ENCODE data around the gene BNC1.
"Not testable (repeated sequence)": the region's sequence is repeated elsewhere in the genome, so short reads cannot be mapped to it uniquely, and the experiment has no call there.

BNC1 gene

DNA sequence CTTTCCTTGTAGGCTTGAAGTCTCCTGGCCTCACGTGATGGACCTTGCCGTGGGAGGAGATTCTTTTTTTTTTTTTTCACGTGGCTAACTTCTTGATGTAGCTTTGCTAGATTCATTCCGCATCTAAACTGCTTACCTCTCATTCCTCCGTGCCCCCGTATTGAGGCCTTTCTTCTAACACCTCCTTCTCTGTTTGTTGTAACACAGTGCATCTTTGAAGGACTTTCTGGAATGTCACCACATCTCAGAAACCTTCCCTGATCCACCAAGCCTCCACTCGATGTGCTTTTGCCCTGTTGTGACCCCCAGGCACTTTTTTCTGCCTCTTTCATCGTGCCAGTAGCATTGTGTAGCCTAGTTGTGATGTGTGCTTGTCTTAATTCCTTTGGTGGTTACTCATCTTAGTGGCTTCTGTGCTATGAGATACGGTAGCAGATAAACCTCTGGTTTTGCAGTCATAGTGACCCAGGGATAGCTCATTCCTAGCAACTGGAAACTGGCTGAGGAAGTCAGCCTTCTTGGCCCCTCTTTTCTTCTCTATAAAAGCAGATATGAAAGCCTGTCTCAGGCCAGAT lies 1.6 kb upstream of the BNC1 start:
- Mint-ChIP-seq H3K36me3 (ENCODE audit: low read depth) (no peaks in the 10 kb centered on the region), H3K4me3 (no peak overlapping the region), H3K27me3 (ENCODE audit: low read depth) (peaks cover 62% of the 10 kb centered on the region), H3K27ac (no peak overlapping the region), H3K9me3 (no peaks in the 10 kb centered on the region), H3K4me1 (ENCODE audit: low read depth) (peaks cover 2% of the 10 kb centered on the region)
- no peak for DNase-seq (ENCODE audit: low spot score)

- H3K4me3 Mint-ChIP-seq, result no peak overlapping the region
- H3K27me3 Mint-ChIP-seq (ENCODE audit: low read depth), result peaks cover 67% of the 10 kb centered on the region
These were observed 967 bp upstream of the BNC1 start for GRCh38 chr15:83285284-83285978.

DNA sequence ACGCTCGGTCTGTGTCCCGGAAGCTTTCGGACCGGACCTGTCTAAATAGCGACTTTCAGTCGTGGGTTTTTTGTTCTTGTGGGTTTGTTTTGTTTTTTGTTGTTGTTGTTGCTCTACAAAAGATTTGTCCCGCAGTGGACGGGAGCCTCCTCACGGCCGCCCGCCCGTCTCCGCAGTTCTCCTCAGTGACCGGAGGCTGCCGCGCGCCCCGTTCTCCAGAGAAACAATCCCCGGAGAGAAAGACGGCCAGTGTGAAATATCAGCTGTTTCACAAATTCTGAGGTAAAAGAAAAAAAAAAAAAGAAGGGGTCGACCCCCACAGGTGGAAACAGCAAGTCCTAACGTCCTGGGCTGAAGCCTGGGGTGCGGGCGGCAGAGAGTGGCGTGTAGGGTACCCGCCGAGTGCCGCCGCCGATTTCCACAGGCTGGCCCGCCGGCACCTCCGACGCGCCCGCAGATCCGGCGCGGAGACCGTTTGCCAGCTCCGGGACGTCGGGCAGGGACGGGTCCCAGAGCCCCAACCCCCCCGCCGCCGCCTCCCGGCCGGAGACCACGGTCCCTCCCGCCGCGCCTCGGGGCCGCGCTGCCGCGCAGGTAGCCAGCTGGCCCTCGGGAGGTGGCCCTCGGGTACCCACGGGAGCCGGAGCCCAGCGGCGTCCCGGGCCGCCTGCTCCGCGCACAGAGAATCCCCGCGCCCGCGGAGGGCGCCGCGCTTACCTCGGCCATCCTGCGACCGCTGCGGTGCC lies 478 bp downstream of the BNC1 start:
- H3K4me1 Mint-ChIP-seq (ENCODE audit: low read depth), result peaks cover 2% of the 10 kb centered on the region
- no peak overlapping the region for H3K27ac Mint-ChIP-seq
- no peaks in the 10 kb centered on the region for H3K9me3 Mint-ChIP-seq
- H3K36me3 Mint-ChIP-seq (ENCODE audit: low read depth), result no peaks in the 10 kb centered on the region
- H3K4me3 Mint-ChIP-seq, result peak overlapping the region; percentile 55
- no peak for DNase-seq (ENCODE audit: low spot score)
- H3K27me3 Mint-ChIP-seq (ENCODE audit: low read depth), result peaks cover 74% of the 10 kb centered on the region

More at GRCh38 chr15:83285284-83285978, 967 bp upstream of the BNC1 start:
- Mint-ChIP-seq H3K36me3 (ENCODE audit: low read depth) (no peaks in the 10 kb centered on the region), H3K27ac (no peak overlapping the region), H3K9me3 (no peaks in the 10 kb centered on the region), H3K4me1 (ENCODE audit: low read depth) (peaks cover 2% of the 10 kb centered on the region)
- DNase-seq (ENCODE audit: low spot score), result no peak

DNA sequence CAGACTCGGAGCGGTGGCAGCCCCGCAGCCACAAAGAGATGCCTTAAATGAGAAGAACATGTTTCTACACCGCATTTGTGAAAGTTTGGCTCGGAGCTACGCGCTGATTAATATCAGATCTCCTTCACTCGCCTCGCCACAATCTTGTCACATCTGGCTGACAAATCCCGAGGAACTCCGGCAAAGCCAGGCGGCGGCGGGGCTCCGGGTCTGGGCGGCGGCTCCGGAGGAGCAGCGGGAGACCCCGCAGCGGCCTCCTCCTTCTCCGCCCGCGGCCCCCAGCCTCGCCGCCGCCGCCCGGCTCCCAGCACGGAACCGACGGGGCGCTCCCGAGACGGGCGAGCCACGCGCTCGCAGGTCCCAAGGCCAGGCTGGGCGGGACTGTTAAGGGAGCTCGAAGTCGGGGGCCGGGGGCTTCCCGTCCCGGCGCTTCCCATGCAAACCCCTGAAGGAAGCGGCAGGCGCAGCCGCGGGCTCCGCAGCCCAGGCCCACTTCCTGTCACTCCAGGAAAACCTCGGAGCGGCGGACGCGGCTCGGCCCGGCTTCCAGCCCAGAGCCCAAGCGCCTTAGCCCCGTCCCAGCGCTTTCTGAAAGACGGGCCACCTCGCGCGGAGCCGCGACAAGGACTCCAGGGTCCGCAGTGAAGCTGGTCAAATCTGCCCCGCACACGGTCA lies 1.2 kb downstream of the BNC1 start:
- H3K36me3 Mint-ChIP-seq (ENCODE audit: low read depth), result no peaks in the 10 kb centered on the region
- DNase-seq (ENCODE audit: low spot score), result no peak
- H3K4me3 Mint-ChIP-seq, result peak overlapping the region; percentile 55
- no peaks in the 10 kb centered on the region for H3K9me3 Mint-ChIP-seq
- H3K4me1 Mint-ChIP-seq (ENCODE audit: low read depth), result peaks cover 2% of the 10 kb centered on the region
- H3K27me3 Mint-ChIP-seq (ENCODE audit: low read depth), result peaks cover 74% of the 10 kb centered on the region
- no peak overlapping the region for H3K27ac Mint-ChIP-seq

DNA sequence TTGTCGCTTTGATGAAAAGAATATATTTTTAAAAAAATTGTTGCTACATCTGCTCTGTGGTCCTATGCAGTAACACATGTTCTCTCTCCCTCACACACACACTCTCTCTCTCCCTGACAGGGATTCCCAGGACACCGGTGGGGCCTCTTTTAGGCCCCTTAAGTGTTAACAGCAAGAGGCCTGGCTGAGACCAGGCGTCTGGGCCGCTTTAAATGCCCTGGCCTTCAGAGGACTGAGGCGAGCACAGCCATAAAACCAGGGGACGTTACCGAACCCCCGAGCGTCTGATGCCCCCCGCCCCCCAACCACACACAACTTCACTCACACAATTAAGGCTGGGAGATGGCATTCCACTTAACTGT lies 1.7 kb downstream of the BNC1 start:
- no peaks in the 10 kb centered on the region for H3K9me3 Mint-ChIP-seq
- no peak overlapping the region for H3K4me3 Mint-ChIP-seq
- no peaks in the 10 kb centered on the region for H3K36me3 Mint-ChIP-seq (ENCODE audit: low read depth)
- no peak overlapping the region for H3K27ac Mint-ChIP-seq
- peaks cover 2% of the 10 kb centered on the region for H3K4me1 Mint-ChIP-seq (ENCODE audit: low read depth)
- no peak for DNase-seq (ENCODE audit: low spot score)
- H3K27me3 Mint-ChIP-seq (ENCODE audit: low read depth), result peaks cover 77% of the 10 kb centered on the region

DNA sequence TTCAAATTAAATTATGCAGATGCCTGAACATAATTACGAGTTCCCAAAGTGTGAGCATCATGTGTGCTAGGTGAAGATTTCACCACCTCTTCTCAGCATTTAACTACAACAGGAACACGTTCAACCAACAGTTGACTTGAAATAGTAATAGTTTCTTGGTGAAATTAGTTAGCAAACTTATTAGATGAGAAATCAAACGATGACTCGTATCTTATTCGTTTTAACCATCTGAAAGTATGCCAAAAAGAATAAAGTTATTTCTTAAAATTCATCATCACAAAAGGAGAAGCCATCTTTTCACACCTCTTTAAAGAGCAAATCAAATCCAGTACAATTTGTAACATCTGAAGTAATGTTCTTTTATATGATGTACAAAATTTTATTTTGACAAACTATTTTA lies 2.3 kb downstream of the BNC1 start:
- H3K4me3 Mint-ChIP-seq, result no peak overlapping the region
- no peaks in the 10 kb centered on the region for H3K9me3 Mint-ChIP-seq
- H3K4me1 Mint-ChIP-seq (ENCODE audit: low read depth), result peaks cover 2% of the 10 kb centered on the region
- no peaks in the 10 kb centered on the region for H3K36me3 Mint-ChIP-seq (ENCODE audit: low read depth)
- H3K27ac Mint-ChIP-seq, result no peak overlapping the region
- no peak for DNase-seq (ENCODE audit: low spot score)
- peaks cover 73% of the 10 kb centered on the region for H3K27me3 Mint-ChIP-seq (ENCODE audit: low read depth)

DNA sequence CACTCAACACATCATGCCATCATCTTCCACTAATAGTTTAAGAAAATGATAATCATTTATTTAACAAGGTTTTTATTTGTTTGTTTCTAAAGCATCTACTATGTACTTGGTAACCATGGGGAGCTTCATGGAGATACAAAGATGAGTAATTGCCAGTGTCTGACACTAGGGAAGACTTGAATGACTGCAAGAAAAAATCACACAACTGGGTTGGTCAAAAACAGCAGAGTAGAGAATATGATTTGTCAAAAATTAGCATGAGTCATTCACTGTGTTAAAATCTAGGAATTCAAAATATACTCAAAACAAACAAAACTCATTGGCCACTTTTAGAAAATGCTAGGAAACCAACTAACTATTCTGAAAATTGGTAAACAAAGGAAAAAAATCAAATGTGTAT lies 6.3 kb downstream of the BNC1 start:
- Mint-ChIP-seq H3K4me1 (ENCODE audit: low read depth) (no peaks in the 10 kb centered on the region), H3K9me3 (no peaks in the 10 kb centered on the region), H3K27ac (no peak overlapping the region), H3K36me3 (ENCODE audit: low read depth) (no peaks in the 10 kb centered on the region), H3K4me3 (no peak overlapping the region), H3K27me3 (ENCODE audit: low read depth) (peaks cover 53% of the 10 kb centered on the region)
- DNase-seq (ENCODE audit: low spot score), result no peak

GRCh38 chr15:83276661-83277060 lies 7.8 kb downstream of the BNC1 start:
- no peak overlapping the region for H3K27ac Mint-ChIP-seq
- H3K36me3 Mint-ChIP-seq (ENCODE audit: low read depth), result no peaks in the 10 kb centered on the region
- H3K27me3 Mint-ChIP-seq (ENCODE audit: low read depth), result peaks cover 38% of the 10 kb centered on the region
- no peak for DNase-seq (ENCODE audit: low spot score)
- H3K4me1 Mint-ChIP-seq (ENCODE audit: low read depth), result no peaks in the 10 kb centered on the region
- no peak overlapping the region for H3K4me3 Mint-ChIP-seq
- H3K9me3 Mint-ChIP-seq, result no peaks in the 10 kb centered on the region

DNA sequence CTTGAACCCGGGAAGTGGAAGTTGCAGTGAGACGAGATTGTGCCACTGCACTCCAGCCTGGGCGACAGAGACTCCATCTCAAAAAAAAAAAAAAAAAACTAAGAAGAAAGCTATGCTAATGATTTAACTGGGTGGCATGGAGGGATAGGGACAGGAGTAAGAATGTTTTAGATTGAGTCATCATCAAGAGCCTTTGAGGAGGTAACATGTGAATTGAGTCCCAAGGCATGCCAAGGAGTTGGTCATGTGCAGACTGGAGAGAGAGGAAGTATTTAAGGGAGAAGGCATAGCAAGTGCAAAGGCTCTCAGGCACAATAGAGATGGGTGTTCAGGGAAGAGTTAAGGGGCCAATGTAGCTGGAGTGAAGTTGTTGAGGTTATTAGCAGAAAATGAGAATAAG lies 9.1 kb downstream of the BNC1 start:
- Mint-ChIP-seq H3K36me3 (ENCODE audit: low read depth) (no peaks in the 10 kb centered on the region), H3K4me1 (ENCODE audit: low read depth) (no peaks in the 10 kb centered on the region), H3K4me3 (no peak overlapping the region), H3K27me3 (ENCODE audit: low read depth) (peaks cover 30% of the 10 kb centered on the region), H3K27ac (no peak overlapping the region), H3K9me3 (no peaks in the 10 kb centered on the region)
- DNase-seq (ENCODE audit: low spot score), result no peak

GRCh38 chr15:83270176-83270575 lies 14.3 kb downstream of the BNC1 start:
- Mint-ChIP-seq H3K27me3 (ENCODE audit: low read depth) (peaks cover 34% of the 10 kb centered on the region), H3K27ac (no peak overlapping the region), H3K4me1 (ENCODE audit: low read depth) (no peaks in the 10 kb centered on the region), H3K36me3 (ENCODE audit: low read depth) (no peaks in the 10 kb centered on the region), H3K4me3 (no peak overlapping the region), H3K9me3 (no peaks in the 10 kb centered on the region)
- no peak for DNase-seq (ENCODE audit: low spot score)

DNA sequence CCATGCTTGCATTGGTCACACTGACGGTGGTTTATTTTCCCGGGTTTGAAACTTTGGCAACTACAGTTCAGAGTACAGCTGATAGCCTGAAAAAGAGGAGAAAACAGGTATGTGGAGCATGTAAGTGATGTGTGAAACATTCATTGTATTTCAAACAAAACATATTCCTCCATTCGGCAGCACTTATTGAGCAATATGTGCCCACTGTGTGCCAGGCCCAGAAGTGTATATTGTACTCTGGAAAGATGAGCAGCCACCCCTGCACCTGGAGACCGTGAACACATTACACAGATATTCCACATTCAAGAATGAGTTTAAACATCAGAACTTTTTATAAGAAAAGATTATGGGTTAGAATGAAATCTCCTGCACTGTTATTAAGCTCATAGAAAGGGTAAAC lies 16.3 kb downstream of the BNC1 start:
- no peaks in the 10 kb centered on the region for H3K9me3 Mint-ChIP-seq

DNA sequence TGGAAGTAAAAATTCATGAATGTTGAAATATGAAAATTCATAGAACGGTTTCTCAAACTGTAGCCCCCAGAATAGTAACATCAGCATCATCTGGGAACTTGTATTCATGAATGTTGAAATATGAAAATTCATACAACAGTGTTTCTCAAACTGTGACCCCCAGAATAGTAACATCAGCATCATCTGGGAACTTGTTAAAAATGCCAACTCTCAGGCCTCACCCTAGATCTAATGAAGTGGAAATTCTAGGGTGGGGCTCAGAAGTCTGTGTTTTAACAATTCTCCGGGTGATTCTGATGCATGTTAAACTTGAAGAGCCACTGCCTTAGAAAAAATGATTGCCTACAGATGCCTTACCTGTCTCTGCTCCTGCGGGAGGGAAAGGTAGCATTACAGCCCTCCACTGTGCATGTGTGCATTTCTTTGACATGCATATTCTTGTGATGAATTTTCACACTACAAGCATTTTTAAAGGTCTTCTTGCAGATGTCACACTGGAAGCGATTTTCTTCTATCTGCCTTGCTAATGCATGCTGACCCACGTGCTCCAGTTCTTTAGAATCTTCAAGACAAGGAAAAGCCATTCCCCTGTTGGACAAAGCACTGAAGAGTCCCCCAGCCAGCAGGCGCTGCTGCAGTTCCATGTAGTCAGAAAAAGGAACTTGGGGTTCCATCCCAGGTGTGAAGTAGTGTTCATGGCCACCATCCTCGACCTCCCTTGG lies 21.7 kb downstream of the BNC1 start:
- no peak overlapping the region for H3K27ac Mint-ChIP-seq
- no peaks in the 10 kb centered on the region for H3K36me3 Mint-ChIP-seq (ENCODE audit: low read depth)
- H3K4me1 Mint-ChIP-seq (ENCODE audit: low read depth), result no peaks in the 10 kb centered on the region
- H3K27me3 Mint-ChIP-seq (ENCODE audit: low read depth), result peaks cover 28% of the 10 kb centered on the region
- no peaks in the 10 kb centered on the region for H3K9me3 Mint-ChIP-seq
- DNase-seq (ENCODE audit: low spot score), result no peak
- no peak overlapping the region for H3K4me3 Mint-ChIP-seq

More for the DNA sequence above, 16.3 kb downstream of the BNC1 start:
- Mint-ChIP-seq H3K27me3 (ENCODE audit: low read depth) (peaks cover 31% of the 10 kb centered on the region), H3K4me3 (no peak overlapping the region), H3K36me3 (ENCODE audit: low read depth) (no peaks in the 10 kb centered on the region), H3K4me1 (ENCODE audit: low read depth) (no peaks in the 10 kb centered on the region), H3K27ac (no peak overlapping the region)
- DNase-seq (ENCODE audit: low spot score), result no peak

- peaks cover 26% of the 10 kb centered on the region for H3K27me3 Mint-ChIP-seq (ENCODE audit: low read depth)
- DNase-seq (ENCODE audit: low spot score); H3K27ac Mint-ChIP-seq; H3K36me3 Mint-ChIP-seq (ENCODE audit: low read depth); H3K9me3 Mint-ChIP-seq; H3K4me1 Mint-ChIP-seq (ENCODE audit: low read depth); H3K4me3 Mint-ChIP-seq: not testable (repeated sequence)
These were observed 22.3 kb downstream of the BNC1 start for GRCh38 chr15:83262181-83262580.

Measured in T-helper 2 cell treated with Interferon-gamma antibody and Interleukin-4, amounts not matched to agents 5 μg/mL and 100 μg/mL, for 36 hours (primary cell).